HG03521 (cell line): ENCODE results near the gene C21orf58.

Experiments used
- ATAC-seq: cut with Tn5 transposase; IDR thresholded peaks from one replicate; pipeline ENCODE4 v1.9.1; 2021; ENCODE audit warnings: mild to moderate bottlenecking, moderate library complexity; ENCODE audit not compliant: unreplicated experiment

The C21orf58 gene

DNA sequence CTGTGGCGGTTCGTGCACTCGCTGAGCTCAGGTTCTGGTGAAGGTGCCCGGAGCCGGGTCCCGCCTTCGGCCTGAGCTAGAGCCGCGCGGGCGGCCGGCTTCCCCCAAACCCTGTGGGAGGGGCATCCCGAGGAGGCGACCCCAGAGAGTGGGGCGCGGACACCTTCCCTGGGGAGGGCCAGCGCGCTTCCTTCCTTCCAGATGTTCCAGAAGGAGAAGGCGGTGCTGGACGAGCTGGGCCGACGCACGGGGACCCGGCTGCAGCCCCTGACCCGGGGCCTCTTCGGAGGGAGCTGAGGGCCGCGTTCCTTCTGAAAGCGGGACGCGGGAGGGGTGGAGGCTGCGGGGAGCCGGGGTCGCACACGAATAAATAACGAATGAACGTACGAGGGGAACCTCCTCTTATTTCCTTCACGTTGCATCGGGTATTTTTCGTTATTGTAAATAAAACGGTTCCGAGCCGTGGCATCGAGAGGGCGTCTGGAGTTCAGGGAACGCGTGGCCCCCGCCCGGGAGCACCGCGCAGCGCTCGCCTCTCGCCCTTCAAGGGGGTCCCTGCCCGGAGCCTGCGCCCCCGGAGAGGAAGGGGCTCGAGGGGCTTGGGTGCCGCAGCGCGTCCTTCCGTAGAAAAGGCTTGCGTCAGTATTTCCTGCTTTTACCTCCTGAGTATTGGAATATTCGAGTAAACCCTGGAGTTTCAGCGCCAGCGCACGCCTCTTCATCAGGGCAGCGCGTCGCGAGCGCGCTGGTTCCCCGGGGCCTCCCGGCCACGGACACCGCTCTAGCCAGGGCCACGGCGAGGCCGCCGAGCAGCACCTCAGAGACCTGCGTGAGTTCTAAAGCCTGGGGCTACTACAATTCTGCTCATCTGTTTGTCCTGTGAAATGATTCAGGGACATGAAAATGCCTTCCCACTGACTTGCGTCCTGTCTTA is 26.1 kb downstream of the C21orf58 start:
- ATAC-seq = no peak

DNA sequence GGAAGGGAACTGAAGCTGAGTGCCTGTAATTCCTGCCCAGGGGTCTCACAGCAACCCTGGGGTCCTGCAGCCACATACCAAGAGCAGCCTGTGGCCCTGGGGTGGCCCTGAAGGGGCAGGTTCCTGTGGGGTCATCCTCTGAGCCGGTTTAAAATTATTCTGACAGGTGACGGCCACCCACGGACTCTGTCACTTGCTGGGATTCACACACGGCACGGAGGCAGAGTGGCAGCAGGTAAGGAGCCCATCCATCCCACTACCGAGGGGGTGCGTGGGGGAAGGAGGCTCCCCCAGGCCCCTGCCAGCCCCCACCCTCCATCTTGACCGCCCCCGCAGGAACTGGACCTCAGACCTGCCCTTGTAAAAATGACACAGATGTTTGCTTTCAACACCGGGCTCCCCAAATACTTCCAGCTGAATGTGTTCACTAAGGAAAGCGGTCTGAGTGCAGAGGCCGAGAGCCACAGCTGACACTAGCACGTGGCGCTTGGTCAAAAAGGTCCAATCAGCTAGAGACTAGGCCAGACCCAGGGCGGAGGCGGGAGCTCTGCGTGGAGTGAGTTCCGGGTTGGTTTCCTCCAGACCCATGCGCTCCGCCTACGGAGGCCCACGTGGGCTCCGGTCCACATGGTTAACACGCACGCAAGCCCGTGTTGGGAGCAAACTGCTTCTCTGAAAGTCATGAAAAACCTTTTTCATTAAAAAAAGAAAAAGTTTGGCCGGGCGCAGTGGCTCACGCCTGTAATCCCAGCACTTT is 27.5 kb downstream of the C21orf58 start:
- ATAC-seq = no peak

DNA sequence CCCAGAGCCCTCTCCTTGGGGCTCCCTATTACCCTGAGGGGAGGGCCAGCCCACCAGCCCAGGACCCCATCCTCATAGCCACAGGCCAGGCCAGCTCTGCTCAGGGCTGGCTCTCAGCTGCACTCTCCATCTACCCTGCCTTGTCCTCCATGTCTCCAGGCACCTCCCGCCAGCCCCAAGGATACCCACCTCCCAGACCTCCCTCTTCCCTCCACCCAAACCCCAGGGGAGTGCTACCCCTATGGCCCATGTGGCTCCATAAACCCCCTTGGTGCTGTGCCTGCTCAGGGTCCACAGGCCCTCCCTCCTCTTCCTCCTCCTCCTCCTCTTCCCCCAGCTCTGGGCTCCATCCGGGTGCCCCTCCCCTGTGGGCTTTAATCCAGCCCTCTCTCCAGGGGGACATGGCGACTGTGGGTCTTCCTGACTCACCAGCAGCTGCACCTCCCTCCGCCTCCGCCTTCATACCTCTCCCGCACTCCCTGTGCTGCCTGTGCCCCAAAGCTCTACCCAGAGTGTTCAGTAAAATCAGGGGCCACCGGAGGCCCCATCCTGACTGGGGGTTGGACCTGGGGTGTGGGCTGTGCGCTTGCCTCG is 28.4 kb downstream of the C21orf58 start:
- ATAC-seq = no peak

DNA sequence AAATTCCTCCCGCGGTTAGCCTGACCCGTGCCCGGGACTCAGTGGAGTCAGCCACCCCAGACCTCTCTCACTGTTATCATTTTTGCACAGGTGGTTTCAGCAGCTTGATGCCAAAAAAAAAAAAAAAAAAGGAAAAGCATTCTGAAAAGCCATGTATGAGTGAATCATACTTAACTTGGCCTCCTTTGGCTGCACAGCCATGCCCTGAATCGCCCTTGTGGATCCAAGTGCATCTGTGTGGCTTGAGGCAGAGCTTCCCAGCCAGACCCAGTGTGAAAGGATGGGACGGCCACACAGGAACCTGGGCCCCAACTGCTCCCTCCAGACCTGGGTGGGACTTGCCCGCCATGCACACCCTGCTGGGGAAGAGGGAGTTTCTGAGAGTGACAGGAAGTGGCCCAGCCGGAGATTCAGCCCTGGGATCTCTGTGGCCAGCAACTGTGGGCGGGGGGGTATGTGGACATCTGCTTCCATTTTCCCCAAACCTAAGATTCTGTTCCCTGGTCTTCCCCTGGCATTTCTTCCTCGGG is 29.0 kb downstream of the C21orf58 start:
- ATAC-seq = no peak

DNA sequence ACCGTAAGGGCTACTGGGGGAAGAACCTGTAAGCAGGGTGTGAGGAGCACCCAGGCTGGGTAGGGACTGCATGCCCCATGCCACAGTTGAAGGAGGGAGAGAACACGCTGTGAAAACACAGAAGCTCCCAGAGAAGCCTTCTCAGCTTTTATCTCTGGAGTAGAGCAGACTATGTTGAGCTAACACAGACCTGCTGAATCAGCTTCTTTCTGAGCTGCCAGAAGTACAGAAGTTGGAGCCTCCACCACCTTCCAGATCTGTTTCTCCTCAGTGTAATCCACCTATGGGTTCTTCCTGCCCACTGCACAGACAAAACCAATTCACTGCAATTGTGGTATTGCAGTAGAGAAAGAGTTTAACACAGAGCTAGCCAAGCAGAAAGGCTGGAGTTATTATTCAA is 32.1 kb downstream of the C21orf58 start:
- ATAC-seq = no peak

DNA sequence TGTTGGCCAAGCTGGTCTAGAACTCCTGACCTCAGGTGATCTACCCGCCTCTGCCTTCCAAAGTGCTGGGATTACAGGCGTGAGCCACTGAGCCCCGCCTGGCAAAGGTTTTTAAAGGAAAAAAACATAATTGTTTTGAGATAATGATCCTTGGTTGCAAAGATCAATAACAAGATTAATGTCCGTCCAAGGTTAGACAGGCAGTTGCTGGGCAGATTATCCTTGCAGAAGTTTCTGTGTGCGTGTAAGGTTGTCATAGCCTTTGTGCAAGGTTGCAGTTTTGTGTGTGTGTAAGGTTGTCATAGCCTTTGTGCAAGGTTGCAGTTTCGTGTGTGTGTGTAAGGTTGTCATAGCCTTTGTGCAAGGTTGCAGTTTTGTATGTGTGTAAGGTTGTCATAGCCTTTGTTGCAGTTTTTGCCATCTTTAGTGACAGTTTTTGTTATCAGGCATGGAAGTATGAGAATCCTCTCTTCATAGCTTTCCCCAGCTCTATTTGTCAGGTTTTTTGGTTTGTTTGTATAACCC is 34.0 kb downstream of the C21orf58 start:
- no peak for ATAC-seq

DNA sequence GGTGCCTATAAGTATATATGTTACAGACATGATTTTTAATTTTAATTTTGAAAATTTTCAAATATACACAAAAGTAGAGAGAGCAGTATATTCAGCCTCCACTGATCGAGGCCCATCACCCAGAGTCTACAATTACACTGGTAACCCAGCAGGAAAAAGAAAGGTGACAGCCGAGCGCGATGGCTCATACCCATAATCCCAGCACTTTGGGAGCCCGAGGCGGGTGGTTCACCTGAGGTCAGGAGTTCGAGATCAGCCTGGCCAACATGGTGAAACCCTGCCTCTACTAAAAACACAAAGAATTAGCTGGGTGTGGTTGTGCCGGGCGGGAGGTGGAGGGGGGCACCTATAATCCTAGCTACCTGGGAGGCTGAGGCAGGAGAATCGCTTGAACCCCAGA is 36.1 kb downstream of the C21orf58 start:
- ATAC-seq = no peak

DNA sequence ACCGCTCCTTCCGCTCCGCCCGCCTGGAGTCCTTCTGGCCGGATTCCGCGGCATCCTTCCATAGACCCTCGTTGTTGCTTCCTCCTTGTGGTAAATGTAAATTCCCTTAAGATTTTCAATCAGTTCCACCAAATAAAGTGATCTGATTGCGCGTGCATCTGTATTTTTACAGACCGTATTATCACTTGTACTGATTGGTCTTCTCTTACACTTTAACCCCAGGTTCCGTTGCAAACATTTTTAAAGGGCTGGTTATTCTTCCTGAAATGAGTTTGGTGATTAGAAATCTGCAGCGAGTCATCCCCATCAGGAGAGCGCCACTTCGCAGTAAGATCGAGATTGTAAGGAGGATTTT is 37.0 kb downstream of the C21orf58 start:
- no peak for ATAC-seq

DNA sequence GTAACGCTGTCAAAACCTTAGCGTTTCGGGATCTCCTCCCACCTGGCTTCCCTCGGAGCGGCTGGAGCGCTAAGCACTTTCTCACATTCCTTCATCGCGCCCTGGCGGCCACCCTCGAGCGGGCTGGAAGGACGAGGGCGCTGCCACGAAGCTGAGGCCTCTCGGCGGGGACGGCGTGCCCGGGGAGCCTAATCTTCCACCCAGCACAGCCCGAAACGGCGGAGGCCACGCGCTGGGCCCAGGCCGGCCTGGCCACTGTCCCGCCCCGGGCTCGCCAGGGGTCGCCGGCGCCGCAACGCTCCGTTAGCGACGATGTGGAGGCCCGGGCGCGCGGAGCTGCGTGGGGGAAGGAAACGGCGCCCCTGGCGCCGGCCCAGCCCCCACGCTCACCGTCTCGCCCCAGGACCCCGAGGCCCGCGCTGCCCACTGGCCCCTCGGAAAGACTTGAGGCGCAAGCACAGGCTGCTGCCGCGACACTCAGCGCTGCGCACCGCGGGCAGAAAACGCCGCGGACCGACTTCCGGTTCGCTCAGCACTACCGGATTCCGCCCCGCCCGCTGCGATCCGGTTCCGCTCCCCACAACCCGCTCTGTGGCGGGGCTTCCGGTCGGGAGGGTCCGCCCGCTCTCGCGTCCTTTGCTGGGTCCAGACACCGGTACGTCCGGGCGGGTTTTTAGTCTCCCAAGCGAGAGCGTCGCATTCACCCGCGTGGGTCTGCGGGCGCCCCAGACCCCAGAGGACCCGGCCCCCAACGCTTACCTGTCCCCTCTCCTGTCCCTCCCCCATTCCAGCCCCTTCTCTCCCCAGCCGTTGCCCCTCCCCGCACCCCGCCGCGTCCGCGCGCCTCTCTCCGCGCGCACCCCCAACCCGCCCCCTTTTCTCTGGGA is 37.7 kb downstream of the C21orf58 start, which contains the start of gene YBEY:
TSS of gene YBEY (plus strand) at position 582 of the 887 bp plus-strand sequence. CDS start 572 bp downstream, outside the sequence.
- ATAC-seq = peak; percentile 78

DNA sequence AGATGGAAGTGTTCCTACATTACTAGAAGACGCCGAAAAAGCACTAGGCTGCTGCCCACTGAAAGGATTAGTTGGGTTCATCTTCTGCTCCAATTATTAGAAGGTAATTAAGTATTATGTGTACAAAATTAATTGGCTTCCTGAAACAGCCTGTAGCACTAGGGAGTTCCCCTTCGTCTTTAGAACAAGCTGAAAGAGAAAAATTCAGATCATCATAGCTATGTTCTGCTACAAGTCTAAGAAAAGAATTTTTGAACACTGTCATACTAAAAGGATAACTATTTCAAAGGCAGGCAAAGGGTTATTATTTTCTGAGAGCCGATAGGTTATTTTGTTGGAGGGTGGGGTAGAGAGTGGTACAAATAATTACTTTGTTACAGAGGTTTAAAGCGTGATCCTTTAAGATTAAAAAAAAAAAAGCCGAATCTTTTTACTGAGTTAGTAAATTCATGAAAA is 38.4 kb downstream of the C21orf58 start, which contains the start of gene MCM3AP:
TSS of gene MCM3AP (minus strand) at position 406 of the 456 bp plus-strand sequence. CDS start at position 81, 325 bp downstream.
- no peak for ATAC-seq

DNA sequence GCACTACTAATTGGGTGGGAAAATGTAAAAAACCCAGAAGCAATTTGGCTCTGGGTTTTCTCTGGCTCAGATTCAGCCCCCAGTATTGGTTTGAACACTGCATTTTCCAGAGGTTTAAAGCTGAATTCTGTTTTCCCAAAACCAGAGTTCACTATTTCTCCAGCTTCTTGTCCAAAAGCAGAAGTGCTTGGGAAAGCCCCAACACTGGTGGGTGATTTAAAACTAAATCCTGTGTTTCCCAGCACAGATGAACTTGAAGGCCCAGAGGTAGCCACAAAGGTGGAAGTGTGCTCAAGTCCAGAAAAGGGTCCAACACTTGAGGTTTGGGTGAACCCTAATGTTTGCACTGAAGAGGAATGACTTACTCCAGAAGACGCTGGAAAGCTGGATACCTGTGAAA is 38.9 kb downstream of the C21orf58 start:
- no peak for ATAC-seq

DNA sequence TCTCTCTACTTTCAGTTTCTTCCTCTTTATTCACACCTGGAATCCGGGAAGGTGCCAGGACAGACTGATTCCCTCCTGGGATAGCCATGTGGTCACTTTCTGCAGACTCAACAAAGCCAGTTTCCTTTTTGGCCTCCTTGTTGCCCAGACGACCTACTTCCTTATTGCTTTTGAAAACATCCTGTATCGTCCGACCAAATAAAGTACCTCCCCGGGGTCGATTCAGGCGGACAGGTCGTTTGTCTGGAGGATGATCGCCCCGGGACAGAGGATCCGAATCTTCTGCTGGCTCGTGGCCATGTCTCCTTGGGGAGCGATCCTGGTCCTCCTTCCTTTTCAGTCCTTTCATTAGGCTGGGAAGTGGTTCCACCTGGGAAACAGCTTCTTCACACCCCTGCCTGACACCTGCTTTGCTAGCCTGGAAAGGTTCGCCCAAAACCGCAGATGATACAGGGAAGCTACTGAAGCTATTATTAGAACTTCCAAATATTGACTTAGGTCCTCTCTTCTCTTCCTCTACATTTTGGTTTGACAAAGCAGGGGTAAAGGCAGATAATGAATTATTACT is 39.5 kb downstream of the C21orf58 start:
- ATAC-seq = no peak

DNA sequence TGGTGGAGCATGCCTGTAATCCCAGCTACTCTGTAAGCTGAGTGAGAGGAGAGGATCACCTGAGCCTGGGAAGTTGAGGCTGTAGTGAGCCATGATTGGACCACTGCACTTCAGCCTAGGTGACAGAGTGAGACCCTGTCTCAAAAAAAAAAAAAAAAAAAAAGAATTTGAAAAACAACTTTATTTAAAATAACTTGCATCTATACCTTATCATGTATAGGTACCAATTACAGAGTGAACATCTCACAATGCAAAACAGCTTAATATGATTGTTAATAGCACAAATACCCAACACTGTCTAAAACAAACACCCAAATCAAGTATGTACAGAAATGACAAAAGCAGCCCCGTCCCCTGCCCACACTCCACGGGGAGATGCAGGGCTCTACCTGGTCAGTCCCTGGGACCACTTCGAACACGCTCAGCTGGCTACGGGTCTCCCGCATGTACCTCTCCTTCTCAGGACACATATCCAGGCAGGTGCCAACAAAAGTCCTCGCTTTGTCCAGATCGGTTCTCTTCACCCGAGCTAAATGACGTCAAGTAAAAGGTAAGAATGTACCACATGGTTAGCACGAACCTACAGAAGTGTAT is 48.8 kb downstream of the C21orf58 start:
- ATAC-seq = no peak

DNA sequence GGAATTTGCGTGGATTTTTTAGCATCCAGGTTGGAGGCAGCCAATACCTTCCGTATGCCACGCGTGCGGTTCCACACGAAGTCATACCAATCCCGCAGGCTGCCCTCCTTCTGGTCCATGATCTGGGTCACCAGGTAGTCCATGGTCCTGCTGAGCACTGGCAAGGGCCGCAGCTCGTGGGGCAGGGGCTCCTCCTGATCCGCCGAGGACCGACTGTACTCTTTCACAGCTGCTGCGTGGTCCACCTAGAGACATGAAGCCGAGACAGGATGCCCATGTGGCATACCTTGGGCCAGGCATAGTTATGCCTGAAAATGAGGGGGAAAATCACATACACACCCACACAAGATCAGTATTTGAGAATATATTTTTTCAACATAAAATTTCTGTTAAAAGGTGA is 50.3 kb downstream of the C21orf58 start:
- no peak for ATAC-seq

DNA sequence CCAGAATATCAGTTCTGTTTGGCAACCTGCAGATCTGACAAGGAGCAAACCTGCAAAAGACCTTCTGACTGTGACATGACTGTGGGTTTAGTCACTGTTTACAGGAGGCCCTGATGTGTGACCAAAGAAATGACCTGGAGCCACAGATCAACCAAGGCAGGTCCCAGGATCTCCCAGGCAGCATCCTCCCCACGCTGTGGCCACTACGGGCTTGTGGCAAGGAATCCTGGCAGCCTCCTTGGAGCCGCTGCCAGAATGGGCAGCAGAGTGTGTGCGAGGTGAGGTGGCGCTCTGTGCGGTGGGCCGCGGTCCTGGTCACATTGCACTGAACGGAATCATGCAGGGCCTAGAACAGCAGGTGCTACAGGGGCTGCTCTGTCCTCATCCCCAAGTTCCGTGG is 54.2 kb downstream of the C21orf58 start:
- ATAC-seq = no peak

DNA sequence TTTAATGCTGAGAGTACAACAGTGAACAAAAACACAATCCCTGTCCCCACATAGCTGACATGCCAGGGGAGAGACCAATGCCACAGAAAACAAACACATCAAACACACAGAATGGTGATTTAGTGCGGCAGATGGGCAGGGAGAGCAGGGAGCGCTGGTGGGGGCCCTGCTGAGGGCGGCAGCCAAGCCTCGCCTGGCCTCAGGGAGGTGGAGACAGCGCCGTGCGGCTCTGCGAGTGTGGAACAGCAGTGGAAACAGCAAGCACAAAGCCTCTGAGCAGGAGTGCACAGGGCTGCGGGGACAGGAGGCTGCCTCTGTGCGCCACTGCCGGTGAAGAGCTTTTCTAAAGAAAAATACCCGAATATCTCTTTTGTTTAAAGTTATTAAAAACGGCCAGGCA is 55.3 kb downstream of the C21orf58 start:
- ATAC-seq = no peak

DNA sequence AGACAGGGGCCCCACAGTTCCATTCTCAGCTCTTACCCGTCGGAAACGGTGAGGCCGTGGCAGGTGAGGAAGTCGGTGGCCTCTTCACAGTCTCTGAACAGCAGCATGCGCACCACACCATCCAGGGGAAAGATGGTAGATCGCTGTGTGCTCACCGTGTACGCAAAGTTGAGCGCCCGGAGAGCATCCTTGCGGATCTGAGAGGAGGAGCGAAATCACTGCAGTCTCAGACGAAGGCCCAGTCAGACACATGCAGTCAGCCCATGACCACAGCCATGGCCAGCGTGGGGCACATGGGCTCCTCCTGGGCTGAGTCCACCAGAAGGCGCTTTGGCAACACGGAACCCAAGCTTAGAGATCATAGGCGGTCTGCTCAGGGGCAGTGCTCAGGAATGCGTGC is 56.7 kb downstream of the C21orf58 start:
- ATAC-seq = no peak

DNA sequence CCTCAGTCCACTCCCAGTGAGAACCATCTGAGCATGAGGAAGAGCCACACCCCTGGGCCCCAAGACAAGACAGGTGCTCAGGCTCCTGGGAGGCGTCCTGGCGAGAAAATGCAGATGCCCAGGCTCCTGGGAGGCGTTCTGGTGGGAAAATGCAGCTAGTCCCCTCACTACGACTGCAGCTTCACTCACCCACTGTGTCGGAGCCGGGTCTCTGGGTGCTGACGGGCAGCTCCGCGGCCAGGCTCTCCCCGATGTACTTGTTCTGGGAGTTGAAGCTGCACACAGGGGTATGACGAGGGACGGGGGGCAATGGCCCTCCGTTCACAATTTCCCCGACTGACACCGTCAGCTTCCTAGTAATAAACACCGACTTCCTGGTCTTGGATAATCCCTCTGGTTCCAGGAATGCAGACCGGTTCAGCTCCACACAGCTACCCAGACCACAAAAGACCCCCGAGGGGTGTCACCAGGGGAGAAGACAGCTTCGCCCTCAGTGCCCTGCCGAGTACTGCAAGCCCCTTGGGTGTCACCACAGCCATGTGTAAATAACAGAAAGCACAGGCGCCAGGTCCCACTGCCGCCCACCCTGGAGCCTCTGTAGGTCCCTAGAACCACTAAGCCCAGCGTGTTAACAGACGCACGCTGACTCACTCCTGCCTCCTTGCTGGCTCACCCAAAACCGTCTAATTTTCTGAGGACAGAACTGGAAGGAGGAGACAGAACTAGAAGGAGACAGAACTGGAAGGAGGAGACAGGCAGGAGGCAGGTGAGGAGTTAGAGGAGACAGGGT is 57.7 kb downstream of the C21orf58 start:
- no peak for ATAC-seq
